Activated naive CD8-positive, alpha-beta T cell treated with anti-CD3 and anti-CD28 coated beads, Interleukin-2, amount 50 U/mL, for 16 hours (primary cell): Measurements from ENCODE around the gene TTC7B.

ENCODE experiments used
- DNase-seq: peaks from one replicate; pipeline ENCODE4 v3.0.0-alpha.2; 2020; ENCODE audit warnings: low read depth, low spot score

Gene TTC7B

DNA sequence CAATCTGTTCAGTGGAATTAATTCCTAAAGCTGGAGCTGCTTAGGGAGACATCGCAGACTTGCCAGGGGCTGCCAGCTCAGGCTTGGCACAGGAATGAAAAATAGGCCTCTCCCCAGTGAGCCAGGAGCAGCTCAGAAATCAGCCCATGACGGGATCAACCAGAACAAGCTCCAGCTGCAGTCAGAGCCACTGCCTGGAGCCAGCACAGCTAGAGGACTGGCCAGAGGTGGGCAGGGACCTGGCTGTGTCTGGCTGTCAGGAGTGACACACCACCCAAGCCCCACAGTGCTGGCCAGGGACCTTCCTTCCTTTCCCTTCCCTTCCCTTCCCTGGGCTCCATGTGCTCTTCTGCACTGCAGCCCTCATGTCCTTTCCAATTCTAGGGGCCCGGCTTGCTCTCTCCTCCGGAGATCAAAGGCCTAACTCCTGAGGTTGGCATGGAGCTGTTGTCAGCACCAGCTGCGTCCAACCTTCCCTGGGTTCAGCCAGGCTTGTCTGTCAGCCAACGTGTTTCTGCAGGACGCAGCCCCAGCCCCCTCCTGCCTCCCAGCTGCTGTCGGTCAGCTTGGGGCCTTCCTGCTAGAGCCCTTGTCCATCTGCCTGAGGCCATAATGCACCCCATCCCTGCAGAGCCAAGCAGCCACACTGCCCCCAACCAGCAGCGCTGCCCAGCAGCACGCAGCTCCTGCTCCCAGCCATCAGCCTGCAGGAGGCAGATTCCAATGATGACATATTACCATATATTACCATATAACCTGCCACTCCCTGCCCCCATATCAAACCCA is 270.1 kb downstream of the TTC7B start:
- DNase-seq: no peak

DNA sequence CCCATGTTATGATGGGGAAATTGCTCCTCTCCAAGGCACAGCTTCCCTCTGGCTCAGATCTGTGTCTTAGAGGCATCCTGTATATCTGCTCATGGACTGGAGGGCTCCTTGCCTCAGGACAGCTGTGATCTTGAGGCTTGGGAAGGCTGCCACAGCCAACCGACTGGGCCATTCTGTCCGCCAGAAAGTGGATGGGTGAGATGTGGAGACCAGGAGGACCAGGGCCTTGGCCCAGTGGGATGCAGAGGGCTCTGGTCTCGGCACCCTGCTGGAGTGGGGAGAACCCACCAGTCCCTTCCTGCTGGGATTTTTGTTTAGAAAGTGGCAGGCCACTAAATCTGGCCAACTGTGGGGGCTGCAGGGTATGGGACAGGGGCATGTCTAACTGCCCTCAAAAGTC is 270.8 kb downstream of the TTC7B start:
- no peak for DNase-seq

- no peak for DNase-seq
Measured at GRCh38 chr14:90544971-90545370, 271.3 kb downstream of the TTC7B start.

DNA sequence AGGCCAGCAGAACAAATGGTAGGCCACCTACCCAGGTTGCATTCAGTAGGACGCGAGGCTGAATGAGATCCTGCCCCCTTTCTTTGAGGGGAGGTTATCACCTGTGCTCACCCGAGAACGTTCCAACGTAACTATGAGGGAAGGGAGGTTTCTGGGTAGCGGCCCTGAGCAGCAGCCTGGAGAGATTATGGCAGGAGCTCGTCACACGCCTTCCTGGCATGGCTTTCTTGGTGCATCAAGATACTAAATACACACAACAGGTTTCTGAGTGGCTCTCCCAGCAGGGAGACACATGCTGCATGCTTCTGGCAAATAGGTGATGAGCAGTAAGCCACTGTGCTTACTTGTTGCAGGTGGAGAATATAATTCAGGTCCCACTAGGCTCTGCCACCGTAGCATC is 271.7 kb downstream of the TTC7B start:
- no peak for DNase-seq

GRCh38 chr14:90543876-90544275 is 272.4 kb downstream of the TTC7B start:
- DNase-seq: no peak

DNA sequence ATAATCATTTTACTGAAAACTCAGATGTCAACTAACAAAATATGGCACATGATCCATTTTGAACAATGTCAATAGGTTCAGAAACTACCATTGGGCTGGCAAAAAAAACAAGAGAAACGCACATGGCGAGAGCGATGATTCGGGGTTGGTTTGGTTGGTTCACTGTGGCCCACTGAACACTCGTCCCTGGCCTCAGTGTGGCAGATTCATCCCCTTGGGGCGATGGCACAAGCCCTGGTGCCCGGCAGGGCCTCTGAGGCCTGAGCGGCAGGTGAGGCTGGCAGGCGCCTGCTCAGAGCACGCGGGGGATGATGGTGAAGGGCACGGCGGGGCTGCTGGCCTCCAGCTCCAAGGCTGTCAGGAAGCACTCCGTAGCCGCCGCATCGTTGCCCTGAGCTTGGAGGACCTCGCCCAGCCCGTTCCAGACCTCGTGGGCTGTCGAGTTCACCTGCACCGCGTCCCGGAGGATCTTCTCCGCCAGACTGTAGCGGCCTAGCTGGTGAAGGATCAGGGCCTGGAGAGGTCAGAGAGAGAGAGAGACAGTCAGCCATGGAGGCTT is 275.1 kb downstream of the TTC7B start:
- no peak for DNase-seq

DNA sequence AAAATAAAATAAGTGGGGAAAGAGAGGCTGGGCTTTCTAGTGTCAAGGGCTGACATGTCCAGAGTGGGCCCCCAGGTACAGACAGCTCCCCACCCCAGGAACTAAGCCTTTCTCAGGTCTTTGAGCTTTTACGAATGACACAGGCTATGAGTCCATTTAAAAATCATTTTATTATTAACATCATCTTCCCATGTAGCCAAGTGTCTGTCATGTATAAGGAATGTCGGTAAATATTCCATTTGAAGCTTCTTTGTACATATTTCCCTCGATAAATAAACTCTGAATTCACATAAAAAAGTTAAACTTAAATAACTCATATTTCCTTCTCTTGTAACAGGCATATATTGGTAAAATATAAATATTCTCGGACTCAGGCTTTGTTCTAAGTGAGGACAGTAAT is 275.8 kb downstream of the TTC7B start:
- DNase-seq: no peak

DNA sequence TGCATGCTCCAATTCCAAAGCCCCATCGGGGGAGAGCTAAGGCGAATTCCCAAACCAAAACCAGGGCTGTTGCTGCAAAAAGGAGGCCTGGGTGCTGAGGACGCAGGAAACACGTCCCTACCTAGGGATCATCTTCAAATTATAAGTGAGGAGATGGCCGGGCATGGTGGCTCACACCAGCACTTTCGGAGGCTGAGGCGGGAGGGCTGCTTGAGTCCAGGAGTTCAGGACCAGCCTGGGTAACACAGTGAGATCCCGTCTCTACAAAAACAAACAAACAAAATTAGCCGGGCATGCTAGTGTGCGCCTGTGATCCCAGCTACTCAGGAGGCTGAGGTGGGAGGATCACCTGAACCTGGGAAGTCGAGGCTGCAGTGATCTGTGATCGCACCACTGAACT is 276.2 kb downstream of the TTC7B start:
- no peak for DNase-seq

DNA sequence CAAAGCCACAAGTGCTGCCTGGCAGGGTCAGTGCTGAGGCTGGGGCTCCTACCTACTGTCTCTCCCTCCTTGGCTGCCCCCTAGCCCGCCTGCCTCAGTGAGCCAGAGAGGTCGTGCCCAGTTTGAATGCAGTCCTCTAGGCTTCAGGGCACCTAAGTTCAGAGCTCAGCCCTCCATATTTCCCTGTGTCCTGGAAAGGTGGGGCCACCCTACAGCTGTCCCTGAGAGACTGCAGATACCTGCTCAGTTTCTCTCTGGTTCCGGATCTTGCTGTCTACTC is 276.8 kb downstream of the TTC7B start:
- DNase-seq: no peak

DNA sequence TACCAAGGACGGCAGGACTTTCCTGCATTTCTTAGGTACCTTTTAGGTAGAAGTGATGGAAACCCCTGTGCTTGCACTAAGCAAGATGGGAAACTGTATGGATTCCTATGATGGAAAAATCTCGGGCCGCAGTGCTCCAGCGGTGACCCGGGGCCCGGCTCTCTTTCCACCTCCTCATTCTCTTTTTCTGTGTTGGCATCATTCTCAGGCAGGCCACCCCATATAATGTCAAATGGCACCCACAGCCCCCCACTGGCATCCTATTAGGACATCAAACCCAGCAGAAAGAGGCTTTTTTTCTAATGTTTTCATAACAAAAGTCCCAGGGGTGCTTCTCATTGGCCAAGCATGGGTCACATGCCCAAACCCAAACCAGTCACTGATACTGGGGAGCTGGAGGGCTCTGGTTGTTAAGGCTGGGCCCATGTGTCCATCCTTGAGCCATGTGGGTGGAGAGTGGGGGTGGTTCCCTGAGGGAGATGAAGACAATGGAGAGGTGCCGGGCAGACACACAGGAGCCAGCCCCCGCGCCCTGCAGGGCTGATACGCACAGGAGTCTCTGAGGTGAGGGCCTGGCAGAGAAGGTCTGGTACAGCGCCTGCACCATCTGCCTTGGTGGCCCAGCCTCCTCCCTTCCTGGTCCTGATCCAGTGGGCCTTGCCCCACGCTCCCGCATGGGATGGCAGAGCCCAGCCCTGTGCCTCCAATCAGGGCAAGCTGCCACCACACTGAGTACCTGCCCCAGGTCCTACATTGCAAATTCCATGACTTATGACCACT is 277.3 kb downstream of the TTC7B start:
- DNase-seq: no peak

DNA sequence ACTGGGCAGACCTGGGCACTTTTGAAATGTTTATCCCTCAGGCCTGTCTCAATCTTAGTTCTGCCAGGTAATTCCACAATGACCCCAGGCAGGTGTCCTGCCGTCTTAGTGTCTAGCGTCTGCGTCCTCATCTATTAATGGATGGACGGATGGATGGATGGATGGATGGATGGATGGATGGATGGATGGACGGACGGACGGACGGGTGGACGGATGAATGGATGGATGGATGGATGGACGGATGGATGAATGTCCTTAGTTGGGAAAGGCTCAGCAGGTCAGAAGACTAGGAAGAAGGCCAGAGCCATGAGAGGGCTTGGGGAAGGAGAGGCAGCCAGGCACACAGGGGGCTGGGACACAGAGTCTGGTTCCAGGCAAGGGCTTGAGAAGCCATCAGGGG is 278.1 kb downstream of the TTC7B start:
- DNase-seq: no peak

DNA sequence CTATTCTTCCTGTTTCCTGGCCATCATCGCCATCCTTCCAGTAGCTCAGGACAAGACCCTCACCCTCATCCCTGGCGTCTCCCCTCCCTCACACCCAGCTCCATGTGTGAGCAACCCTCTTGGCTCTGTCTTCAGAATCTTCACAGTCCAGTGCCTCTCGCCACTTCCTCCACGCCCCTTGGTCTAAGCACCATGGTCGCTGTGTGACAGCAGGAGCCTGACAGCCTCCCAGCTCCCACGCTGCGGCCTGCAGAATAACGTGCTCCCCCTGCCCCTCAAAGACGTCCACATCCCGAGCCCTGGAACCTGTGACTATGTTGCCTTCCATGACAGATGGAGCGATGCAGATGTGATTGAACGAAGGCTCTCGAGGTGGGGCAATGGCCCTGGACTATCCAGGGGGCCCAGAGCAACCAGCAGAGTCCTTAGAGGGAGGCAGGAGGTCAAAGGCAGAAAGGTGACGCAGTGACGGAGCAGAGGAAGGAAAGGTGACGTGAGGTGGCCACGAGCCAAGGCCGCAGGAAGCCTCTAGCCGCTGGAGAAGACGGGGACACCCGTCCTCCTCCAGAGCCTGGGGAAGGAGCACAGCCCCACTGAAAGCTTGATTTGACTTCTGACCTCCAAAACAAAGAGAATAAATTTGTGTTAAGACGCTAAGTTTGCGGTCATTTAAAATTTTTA is 279.6 kb downstream of the TTC7B start:
- no peak for DNase-seq

GRCh38 chr14:90536092-90536491 is 280.1 kb downstream of the TTC7B start:
- DNase-seq: no peak

- no peak for DNase-seq
Measured at GRCh38 chr14:90535556-90536090, 280.6 kb downstream of the TTC7B start.

DNA sequence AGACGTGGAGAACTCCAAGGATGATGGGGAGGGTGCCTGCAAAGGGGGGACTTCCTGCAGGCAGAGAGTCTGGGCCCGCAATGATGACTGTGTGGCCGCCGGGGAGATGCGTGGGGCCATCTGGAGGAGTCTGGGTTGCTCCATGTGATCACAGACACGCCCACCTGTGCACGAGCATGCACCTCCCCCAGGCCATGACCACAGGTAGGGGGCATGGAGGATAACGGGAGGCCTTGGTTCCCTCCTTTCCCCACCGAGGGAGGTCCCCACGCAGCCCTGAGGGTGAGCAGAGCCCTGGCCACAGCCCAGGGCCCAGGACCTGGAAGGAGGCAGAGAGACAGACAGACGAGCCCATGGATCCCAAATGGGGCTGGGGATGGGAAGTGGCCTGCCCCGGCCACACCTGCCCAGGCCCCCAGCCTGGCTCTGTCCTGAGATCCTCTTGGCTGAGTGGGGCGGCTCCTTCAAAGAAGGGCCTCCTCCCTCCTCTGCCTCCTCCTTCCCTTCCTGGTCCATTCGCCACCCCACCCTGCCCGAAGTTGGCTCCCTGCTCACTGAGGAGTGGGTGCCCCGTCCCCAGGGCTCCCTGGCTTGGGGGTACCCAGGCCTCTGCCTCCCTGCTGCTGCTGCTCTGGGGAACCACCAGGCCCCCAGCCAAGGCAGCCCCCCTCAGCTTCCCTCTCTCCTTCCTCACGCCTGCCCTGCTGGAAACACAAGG is 281.2 kb downstream of the TTC7B start:
- no peak for DNase-seq

GRCh38 chr14:90534091-90534837 is 282.0 kb downstream of the TTC7B start:
- no peak for DNase-seq

- no peak for DNase-seq
Measured at GRCh38 chr14:90533591-90534021, 282.6 kb downstream of the TTC7B start.

DNA sequence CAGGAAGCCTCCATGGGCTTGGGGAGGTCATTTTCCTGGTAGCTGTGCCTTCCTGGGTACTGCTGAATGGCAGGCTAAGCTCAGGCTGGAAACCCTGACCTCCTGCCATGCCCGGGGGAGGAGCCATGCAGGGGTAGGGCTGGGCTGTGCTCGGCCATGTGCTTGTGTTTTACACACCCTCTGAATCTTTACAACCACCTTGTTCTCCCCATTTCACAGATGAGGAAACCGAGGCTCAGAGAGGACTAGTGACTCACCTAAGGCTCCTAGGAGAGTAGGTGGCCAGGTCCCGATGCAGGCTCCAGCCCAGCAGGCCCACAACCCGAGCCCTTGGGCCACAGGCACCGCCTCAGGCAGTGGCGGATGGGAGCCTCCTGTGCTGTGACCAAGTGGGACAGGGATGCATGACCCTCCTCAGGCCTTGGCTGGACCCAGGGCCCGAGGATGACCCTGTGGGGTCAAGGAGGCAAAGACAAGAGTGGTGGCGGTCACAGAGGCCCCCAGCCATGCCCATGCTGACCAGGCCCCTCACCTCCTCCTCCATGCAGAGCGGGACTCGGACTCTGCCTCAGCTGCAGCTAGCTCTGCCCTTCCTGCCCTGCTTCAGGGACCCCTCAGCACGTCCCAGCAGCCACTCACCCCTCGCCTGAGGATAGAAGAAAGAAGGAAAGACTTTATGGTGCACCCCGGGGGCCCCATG is 283.3 kb downstream of the TTC7B start:
- no peak for DNase-seq

- no peak for DNase-seq
Measured at GRCh38 chr14:90531497-90531896, 284.7 kb downstream of the TTC7B start.

- DNase-seq: no peak
Measured at GRCh38 chr14:90530523-90530922, 285.7 kb downstream of the TTC7B start.
